NCI-H345 (cell line): Measurements from ENCODE around the gene EPS15.

ENCODE experiments used
- DNase-seq: peaks from one replicate; lab custom pipeline; 2025; lab: John Stamatoyannopoulos, UW

EPS15 gene

GRCh38 chr1:51314974-51315373, 204.1 kb downstream of the EPS15 start:
- DNase-seq: no peak

- DNase-seq: no peak
These were observed 204.9 kb downstream of the EPS15 start for GRCh38 chr1:51313961-51314777.

GRCh38 chr1:51313268-51313852, 205.7 kb downstream of the EPS15 start:
- no peak for DNase-seq

- DNase-seq: no peak
These were observed 206.3 kb downstream of the EPS15 start for GRCh38 chr1:51312718-51313117.

- DNase-seq: no peak
These were observed 207.2 kb downstream of the EPS15 start for GRCh38 chr1:51311826-51312225.

- no peak for DNase-seq
These were observed 208.0 kb downstream of the EPS15 start for GRCh38 chr1:51310871-51311613.

- DNase-seq: no peak
These were observed 209.8 kb downstream of the EPS15 start for GRCh38 chr1:51309291-51309690.

GRCh38 chr1:51308636-51309035, 210.4 kb downstream of the EPS15 start:
- no peak for DNase-seq

GRCh38 chr1:51306950-51307349, 212.1 kb downstream of the EPS15 start:
- DNase-seq: no peak

GRCh38 chr1:51305371-51305823, 213.7 kb downstream of the EPS15 start:
- no peak for DNase-seq

GRCh38 chr1:51304360-51304759, 214.7 kb downstream of the EPS15 start:
- DNase-seq: no peak
